ENCODE data around the gene ZNF813.
"Not testable (repeated sequence)": the region's sequence is repeated elsewhere in the genome, so short reads cannot be mapped to it uniquely, and the experiment has no call there.

DNA sequence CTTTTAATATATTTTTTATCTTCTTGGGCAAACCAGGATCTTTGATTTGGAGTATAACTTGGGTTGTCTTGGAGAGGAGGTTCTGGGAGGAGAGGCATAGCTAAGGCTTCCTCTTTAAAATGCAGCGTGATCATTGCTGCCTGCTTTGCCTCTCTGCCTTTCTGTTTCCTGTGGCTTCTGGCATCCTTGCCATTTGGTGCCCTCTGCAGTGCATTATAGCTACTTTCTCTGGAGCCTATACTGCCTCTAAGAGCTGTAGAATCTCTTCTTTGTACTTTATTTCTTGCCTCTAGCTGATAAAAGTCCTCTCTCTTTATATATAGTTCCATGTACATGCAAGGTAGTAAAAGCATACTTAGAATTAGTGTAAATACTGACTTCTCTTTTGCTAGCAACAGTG, 7.3 kb downstream of the ZNF813 start:
- TF ChIP-seq, protein P1, sequence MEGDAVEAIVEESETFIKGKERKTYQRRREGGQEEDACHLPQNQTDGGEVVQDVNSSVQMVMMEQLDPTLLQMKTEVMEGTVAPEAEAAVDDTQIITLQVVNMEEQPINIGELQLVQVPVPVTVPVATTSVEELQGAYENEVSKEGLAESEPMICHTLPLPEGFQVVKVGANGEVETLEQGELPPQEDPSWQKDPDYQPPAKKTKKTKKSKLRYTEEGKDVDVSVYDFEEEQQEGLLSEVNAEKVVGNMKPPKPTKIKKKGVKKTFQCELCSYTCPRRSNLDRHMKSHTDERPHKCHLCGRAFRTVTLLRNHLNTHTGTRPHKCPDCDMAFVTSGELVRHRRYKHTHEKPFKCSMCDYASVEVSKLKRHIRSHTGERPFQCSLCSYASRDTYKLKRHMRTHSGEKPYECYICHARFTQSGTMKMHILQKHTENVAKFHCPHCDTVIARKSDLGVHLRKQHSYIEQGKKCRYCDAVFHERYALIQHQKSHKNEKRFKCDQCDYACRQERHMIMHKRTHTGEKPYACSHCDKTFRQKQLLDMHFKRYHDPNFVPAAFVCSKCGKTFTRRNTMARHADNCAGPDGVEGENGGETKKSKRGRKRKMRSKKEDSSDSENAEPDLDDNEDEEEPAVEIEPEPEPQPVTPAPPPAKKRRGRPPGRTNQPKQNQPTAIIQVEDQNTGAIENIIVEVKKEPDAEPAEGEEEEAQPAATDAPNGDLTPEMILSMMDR (IDR thresholded peaks at IDR 0.05) = not testable (repeated sequence)
- TF ChIP-seq NR3C1 (IDR thresholded peaks at IDR 0.05); NFE2L2 (conservative IDR thresholded peaks at IDR 0.05; ENCODE audit: low read length); POLR2A (IDR thresholded peaks at IDR 0.05; ENCODE audit: low read length); CHD2 (IDR thresholded peaks at IDR 0.05; ENCODE audit: low read length, partially characterized antibody); RCOR1 (IDR thresholded peaks at IDR 0.05; ENCODE audit: low read depth, low read length); RFX5 (IDR thresholded peaks at IDR 0.05); JUN (IDR thresholded peaks at IDR 0.05); RNF2 (IDR thresholded peaks at IDR 0.05; ENCODE audit: borderline replicate concordance, low read depth); KDM5A (IDR thresholded peaks at IDR 0.05): not testable (repeated sequence)
- TF ChIP-seq, protein P2, sequence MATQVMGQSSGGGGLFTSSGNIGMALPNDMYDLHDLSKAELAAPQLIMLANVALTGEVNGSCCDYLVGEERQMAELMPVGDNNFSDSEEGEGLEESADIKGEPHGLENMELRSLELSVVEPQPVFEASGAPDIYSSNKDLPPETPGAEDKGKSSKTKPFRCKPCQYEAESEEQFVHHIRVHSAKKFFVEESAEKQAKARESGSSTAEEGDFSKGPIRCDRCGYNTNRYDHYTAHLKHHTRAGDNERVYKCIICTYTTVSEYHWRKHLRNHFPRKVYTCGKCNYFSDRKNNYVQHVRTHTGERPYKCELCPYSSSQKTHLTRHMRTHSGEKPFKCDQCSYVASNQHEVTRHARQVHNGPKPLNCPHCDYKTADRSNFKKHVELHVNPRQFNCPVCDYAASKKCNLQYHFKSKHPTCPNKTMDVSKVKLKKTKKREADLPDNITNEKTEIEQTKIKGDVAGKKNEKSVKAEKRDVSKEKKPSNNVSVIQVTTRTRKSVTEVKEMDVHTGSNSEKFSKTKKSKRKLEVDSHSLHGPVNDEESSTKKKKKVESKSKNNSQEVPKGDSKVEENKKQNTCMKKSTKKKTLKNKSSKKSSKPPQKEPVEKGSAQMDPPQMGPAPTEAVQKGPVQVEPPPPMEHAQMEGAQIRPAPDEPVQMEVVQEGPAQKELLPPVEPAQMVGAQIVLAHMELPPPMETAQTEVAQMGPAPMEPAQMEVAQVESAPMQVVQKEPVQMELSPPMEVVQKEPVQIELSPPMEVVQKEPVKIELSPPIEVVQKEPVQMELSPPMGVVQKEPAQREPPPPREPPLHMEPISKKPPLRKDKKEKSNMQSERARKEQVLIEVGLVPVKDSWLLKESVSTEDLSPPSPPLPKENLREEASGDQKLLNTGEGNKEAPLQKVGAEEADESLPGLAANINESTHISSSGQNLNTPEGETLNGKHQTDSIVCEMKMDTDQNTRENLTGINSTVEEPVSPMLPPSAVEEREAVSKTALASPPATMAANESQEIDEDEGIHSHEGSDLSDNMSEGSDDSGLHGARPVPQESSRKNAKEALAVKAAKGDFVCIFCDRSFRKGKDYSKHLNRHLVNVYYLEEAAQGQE (IDR thresholded peaks at IDR 0.05) = not testable (repeated sequence)
